ENCODE measurements around the gene LRMDA.

LRMDA gene

GRCh38 chr10:75469006-75469616 is 37.7 kb downstream of the LRMDA start:
- Histone ChIP-seq H3K36me3 (replicated peaks; ENCODE audit: low read depth, low read length) (no peaks in the 10 kb centered on the region), H2AFZ (ENCODE audit: low read depth, low read length) (no peak overlapping the region), H3K79me2 (ENCODE audit: low read length) (no peaks in the 10 kb centered on the region), H4K20me1 (ENCODE audit: insufficient read depth, low read length) (no peaks in the 10 kb centered on the region), H3K27ac (ENCODE audit: low read length) (no peak overlapping the region), H3K9me3 (ENCODE audit: insufficient read depth, low read length) (no peaks in the 10 kb centered on the region), H3K9ac (ENCODE audit: low read length) (no peak overlapping the region), H3K4me3 (ENCODE audit: low read length) (no peak overlapping the region), H3K27me3 (ENCODE audit: low read depth, low read length) (no peaks in the 10 kb centered on the region), H3K4me1 (ENCODE audit: low read length) (no peaks in the 10 kb centered on the region), H3K4me2 (ENCODE audit: low read length) (no peak overlapping the region)
- no peak for TF ChIP-seq EZH2phosphoT487 (IDR thresholded peaks at IDR 0.05; ENCODE audit: low read depth)
- TF ChIP-seq, protein P1, sequence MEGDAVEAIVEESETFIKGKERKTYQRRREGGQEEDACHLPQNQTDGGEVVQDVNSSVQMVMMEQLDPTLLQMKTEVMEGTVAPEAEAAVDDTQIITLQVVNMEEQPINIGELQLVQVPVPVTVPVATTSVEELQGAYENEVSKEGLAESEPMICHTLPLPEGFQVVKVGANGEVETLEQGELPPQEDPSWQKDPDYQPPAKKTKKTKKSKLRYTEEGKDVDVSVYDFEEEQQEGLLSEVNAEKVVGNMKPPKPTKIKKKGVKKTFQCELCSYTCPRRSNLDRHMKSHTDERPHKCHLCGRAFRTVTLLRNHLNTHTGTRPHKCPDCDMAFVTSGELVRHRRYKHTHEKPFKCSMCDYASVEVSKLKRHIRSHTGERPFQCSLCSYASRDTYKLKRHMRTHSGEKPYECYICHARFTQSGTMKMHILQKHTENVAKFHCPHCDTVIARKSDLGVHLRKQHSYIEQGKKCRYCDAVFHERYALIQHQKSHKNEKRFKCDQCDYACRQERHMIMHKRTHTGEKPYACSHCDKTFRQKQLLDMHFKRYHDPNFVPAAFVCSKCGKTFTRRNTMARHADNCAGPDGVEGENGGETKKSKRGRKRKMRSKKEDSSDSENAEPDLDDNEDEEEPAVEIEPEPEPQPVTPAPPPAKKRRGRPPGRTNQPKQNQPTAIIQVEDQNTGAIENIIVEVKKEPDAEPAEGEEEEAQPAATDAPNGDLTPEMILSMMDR (IDR thresholded peaks at IDR 0.05; ENCODE audit: low read depth, low read length) = no peak

GRCh38 chr10:75470901-75471300 is 39.5 kb downstream of the LRMDA start:
- no peak for TF ChIP-seq EZH2phosphoT487 (IDR thresholded peaks at IDR 0.05; ENCODE audit: low read depth)
- TF ChIP-seq, protein P1 (IDR thresholded peaks at IDR 0.05; ENCODE audit: low read depth, low read length) = no peak
- H3K79me2 ChIP-seq (ENCODE audit: low read length) = no peaks in the 10 kb centered on the region
- no peak overlapping the region for H2AFZ ChIP-seq (ENCODE audit: low read depth, low read length)
- no peaks in the 10 kb centered on the region for H3K36me3 ChIP-seq (replicated peaks; ENCODE audit: low read depth, low read length)
- no peak overlapping the region for H3K4me3 ChIP-seq (ENCODE audit: low read length)
- no peaks in the 10 kb centered on the region for H4K20me1 ChIP-seq (ENCODE audit: insufficient read depth, low read length)
- H3K27me3 ChIP-seq (ENCODE audit: low read depth, low read length) = no peaks in the 10 kb centered on the region
- H3K9me3 ChIP-seq (ENCODE audit: insufficient read depth, low read length) = no peaks in the 10 kb centered on the region
- no peak overlapping the region for H3K27ac ChIP-seq (ENCODE audit: low read length)
- H3K4me1 ChIP-seq (ENCODE audit: low read length) = no peaks in the 10 kb centered on the region
- H3K4me2 ChIP-seq (ENCODE audit: low read length) = no peak overlapping the region
- H3K9ac ChIP-seq (ENCODE audit: low read length) = no peak overlapping the region

DNA sequence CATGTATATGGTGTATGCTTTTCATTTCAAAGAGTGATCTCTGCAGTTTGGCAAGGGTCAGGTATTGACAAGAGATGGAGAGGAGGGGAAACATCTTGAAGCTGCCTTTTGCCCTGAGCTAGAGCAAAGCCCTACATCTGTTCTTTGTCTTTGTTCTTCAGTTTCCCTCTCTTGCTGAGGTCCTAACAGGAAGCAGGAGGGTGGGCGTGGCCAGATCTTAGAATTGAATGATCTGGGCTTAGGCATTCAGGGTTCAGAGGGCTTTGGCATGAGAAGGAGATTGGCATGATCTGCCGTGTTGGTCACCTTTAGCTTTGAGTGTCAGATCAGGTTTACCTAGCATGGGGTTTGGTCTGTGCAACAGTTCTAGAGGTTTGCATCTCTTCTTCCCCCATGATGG is 41.3 kb downstream of the LRMDA start:
- no peak overlapping the region for H3K4me3 ChIP-seq (ENCODE audit: low read length)

GRCh38 chr10:75474106-75474505 is 42.7 kb downstream of the LRMDA start:
- no peaks in the 10 kb centered on the region for H3K9me3 ChIP-seq (ENCODE audit: insufficient read depth, low read length)
- H3K4me1 ChIP-seq (ENCODE audit: low read length) = no peaks in the 10 kb centered on the region
- H3K4me2 ChIP-seq (ENCODE audit: low read length) = no peak overlapping the region
- no peak overlapping the region for H2AFZ ChIP-seq (ENCODE audit: low read depth, low read length)
- H3K4me3 ChIP-seq (ENCODE audit: low read length) = no peak overlapping the region
- H4K20me1 ChIP-seq (ENCODE audit: insufficient read depth, low read length) = no peaks in the 10 kb centered on the region
- no peak for TF ChIP-seq EZH2phosphoT487 (IDR thresholded peaks at IDR 0.05; ENCODE audit: low read depth)
- TF ChIP-seq, protein P1 (IDR thresholded peaks at IDR 0.05; ENCODE audit: low read depth, low read length) = no peak
- H3K27me3 ChIP-seq (ENCODE audit: low read depth, low read length) = no peaks in the 10 kb centered on the region
- no peaks in the 10 kb centered on the region for H3K36me3 ChIP-seq (replicated peaks; ENCODE audit: low read depth, low read length)
- no peak overlapping the region for H3K9ac ChIP-seq (ENCODE audit: low read length)
- H3K27ac ChIP-seq (ENCODE audit: low read length) = no peak overlapping the region
- no peaks in the 10 kb centered on the region for H3K79me2 ChIP-seq (ENCODE audit: low read length)

More for the DNA sequence above, 41.3 kb downstream of the LRMDA start:
- H3K9ac ChIP-seq (ENCODE audit: low read length) = no peak overlapping the region
- no peaks in the 10 kb centered on the region for H3K9me3 ChIP-seq (ENCODE audit: insufficient read depth, low read length)
- TF ChIP-seq EZH2phosphoT487 (IDR thresholded peaks at IDR 0.05; ENCODE audit: low read depth) = no peak
- TF ChIP-seq, protein P1 (IDR thresholded peaks at IDR 0.05; ENCODE audit: low read depth, low read length) = no peak
- H3K27ac ChIP-seq (ENCODE audit: low read length) = no peak overlapping the region
- H3K27me3 ChIP-seq (ENCODE audit: low read depth, low read length) = no peaks in the 10 kb centered on the region
- H3K36me3 ChIP-seq (replicated peaks; ENCODE audit: low read depth, low read length) = no peaks in the 10 kb centered on the region
- no peak overlapping the region for H3K4me2 ChIP-seq (ENCODE audit: low read length)
- H3K4me1 ChIP-seq (ENCODE audit: low read length) = no peaks in the 10 kb centered on the region
- H3K79me2 ChIP-seq (ENCODE audit: low read length) = no peaks in the 10 kb centered on the region
- no peak overlapping the region for H2AFZ ChIP-seq (ENCODE audit: low read depth, low read length)
- H4K20me1 ChIP-seq (ENCODE audit: insufficient read depth, low read length) = no peaks in the 10 kb centered on the region

All from OCI-LY3 (cell line).